Panc1 (cell line): Measurements from ENCODE around the gene INPP5A. TPM values are rescaled to one million over a fixed set of nuclear protein-coding genes. Genes with fewer than 3 reads are reported as not detected.

Experiments used
- ATAC-seq: fragments of 200-7000 bp; cut with Tn5 transposase; 2 replicates; pipeline ENCODE4 v1.9.1; 2020; ENCODE audit warnings: mild to moderate bottlenecking, moderate library complexity
- BruUV-seq: library from RNA; stranded (reverse); fragments of 400-500 nt; replicated peaks from 2 replicates; lab custom pipeline; 2021; lab: Mats Ljungman, UMichigan
- CTCF ChIA-PET: fragments of 300-600 bp; sonication (Branson Sonifier 250); formaldehyde crosslinking; loops from one replicate; lab custom pipeline; 2022; ENCODE audit warnings: antibody characterized with exemption; lab: Charles Lee
- POLR2A ChIA-PET: fragments of 300-600 bp; sonication (Branson Sonifier 250); formaldehyde crosslinking; loops from one replicate; lab custom pipeline; 2022; ENCODE audit warnings: antibody characterized with exemption; lab: Charles Lee
- DNase-seq: peaks from one replicate; pipeline ENCODE4 v3.0.0-alpha.2; 2010; ENCODE audit warnings: low read depth, low spot score
- H3K27ac ChIP-seq: 2 replicates; pipeline ENCODE4 v1.5.1; 2011; ENCODE audit warnings: mild to moderate bottlenecking, low read length, inconsistent platforms
- H3K27me3 ChIP-seq: fragments of 200-500 bp; sonication (Bioruptor generic); 2 replicates; pipeline ENCODE4 v1.6.0; 2014; ENCODE audit warnings: low read length, inconsistent platforms; ENCODE audit not compliant: control insufficient read depth, insufficient read depth
- H3K36me3 ChIP-seq: fragments of 200-500 bp; sonication (Bioruptor generic); 2 replicates; pipeline ENCODE4 v1.5.1; 2014; ENCODE audit warnings: inconsistent platforms, mild to moderate bottlenecking, low read length, moderate library complexity; ENCODE audit not compliant: control insufficient read depth, insufficient read depth
- H3K4me1 ChIP-seq: 2 replicates; pipeline ENCODE4 v1.5.1; 2011; ENCODE audit warnings: inconsistent platforms, mild to moderate bottlenecking, low read length, moderate library complexity; ENCODE audit not compliant: control insufficient read depth, insufficient read depth
- H3K4me3 ChIP-seq, 2 experiments: 2 replicates each; pipeline ENCODE4 v1.5.1; 2011 to 2012; ENCODE audit warnings: low read depth in 2 of 2, low read length in 2 of 2, mild to moderate bottlenecking in 2 of 2, inconsistent platforms in 1 of 2, moderate library complexity in 1 of 2
- H3K9me3 ChIP-seq: fragments of 200-500 bp; sonication (Bioruptor generic); 2 replicates; pipeline ENCODE4 v1.5.1; 2014; ENCODE audit warnings: low read depth, mild to moderate bottlenecking, inconsistent platforms, low read length, moderate library complexity; ENCODE audit not compliant: control insufficient read depth, insufficient read depth
- CTCF ChIP-seq: fragments of 450-650 bp; IDR thresholded peaks from 2 replicates; pipeline ENCODE4 v1.5.1; 2017; ENCODE audit warnings: mild to moderate bottlenecking
- POLR2AphosphoS5 ChIP-seq: IDR thresholded peaks from 2 replicates; pipeline ENCODE4 v1.6.1; 2012; ENCODE audit warnings: mild to moderate bottlenecking, low read depth, low read length, moderate library complexity
- REST ChIP-seq, 2 experiments: IDR thresholded peaks; 2 replicates each; pipeline ENCODE4 v1.6.1; 2011 to 2012; ENCODE audit warnings: low read depth in 2 of 2, control low read depth in 1 of 2, low read length in 1 of 2, mild to moderate bottlenecking in 1 of 2, moderate library complexity in 1 of 2; ENCODE audit not compliant: insufficient read depth in 1 of 2
- SIN3A ChIP-seq: IDR thresholded peaks from 2 replicates; pipeline ENCODE4 v1.6.1; 2012; ENCODE audit warnings: low read depth, mild to moderate bottlenecking, low read length, moderate library complexity, borderline replicate concordance; ENCODE audit not compliant: insufficient read depth
- TCF7L2 ChIP-seq: IDR thresholded peaks from 2 replicates; pipeline ENCODE4 v1.6.1; 2011; ENCODE audit warnings: mild to moderate bottlenecking, low read depth, low read length, inconsistent platforms
- in situ Hi-C: cut with HindIII; loops from 2 replicates; pipeline ENCODE4 v1.10.0; 2016; ENCODE audit warnings: low sequenced_read_pairs, low pct_unique_long_range_greater_than_20kb
- intact Hi-C: fragments of 100-400 bp; cut with micrococcal nuclease; formaldehyde crosslinking; loops from one replicate; pipeline ENCODE4 v1.10.0; 2022; ENCODE audit not compliant: unreplicated experiment
- total RNA-seq: library from RNA; stranded (reverse); gene quantifications from one replicate; pipeline ENCODE4 v1.2.1, GENCODE V29; 2021; ENCODE audit not compliant: unreplicated experiment

INPP5A gene
- total RNA-seq, 1 experiment from 2014 or later = 60.0 TPM

GRCh38 chr10:132726194-132726593, 188.6 kb downstream of the INPP5A start:
- TF ChIP-seq POLR2AphosphoS5 = no peak
- TF ChIP-seq REST (IDR thresholded peaks at IDR 0.05; ENCODE audit: insufficient read depth in 1 of 2, low read depth in 2 of 2, low read length in 1 of 2) = no peak
- TF ChIP-seq CTCF = no peak
- TF ChIP-seq SIN3A = no peak
- TF ChIP-seq TCF7L2 = no peak
- Histone ChIP-seq H3K4me3 (no peak overlapping the region), H3K27me3 (no peaks in the 10 kb centered on the region), H3K9me3 (no peaks in the 10 kb centered on the region), H3K4me1 (no peaks in the 10 kb centered on the region), H3K36me3 (no peaks in the 10 kb centered on the region), H3K27ac (no peak overlapping the region)
- ChIA-PET POLR2A (no interaction called here), CTCF (no interaction called here)
- in situ Hi-C loops = no loop called here
- intact Hi-C loops = no loop called here
- no peak for ATAC-seq
- DNase-seq = no peak
- no TSS peak for BruUV-seq

GRCh38 chr10:132726951-132727350, 189.4 kb downstream of the INPP5A start:
- no peaks in the 10 kb centered on the region for H3K27me3 ChIP-seq
- no peak for ATAC-seq
- ChIA-PET POLR2A (no interaction called here), CTCF (no interaction called here)
- H3K36me3 ChIP-seq = no peaks in the 10 kb centered on the region
- in situ Hi-C loops = no loop called here
- no peaks in the 10 kb centered on the region for H3K9me3 ChIP-seq
- H3K27ac ChIP-seq = no peak overlapping the region
- no peak overlapping the region for H3K4me3 ChIP-seq
- DNase-seq = no peak
- H3K4me1 ChIP-seq = no peaks in the 10 kb centered on the region
- intact Hi-C loops = no loop called here
- TF ChIP-seq TCF7L2 (no peak), CTCF (no peak)
- BruUV-seq = no TSS peak

- no TSS peak for BruUV-seq
- in situ Hi-C loops = no loop called here
- H3K27me3 ChIP-seq = no peaks in the 10 kb centered on the region
- CTCF ChIA-PET = no interaction called here
- TF ChIP-seq TCF7L2 (no peak), POLR2AphosphoS5 (no peak), SIN3A (no peak)
- H3K36me3 ChIP-seq = no peaks in the 10 kb centered on the region
- POLR2A ChIA-PET = no interaction called here
- no peak overlapping the region for H3K4me3 ChIP-seq
- DNase-seq (no peak), ATAC-seq (no peak)
- intact Hi-C loops = no loop called here
- no peaks in the 10 kb centered on the region for H3K4me1 ChIP-seq
- H3K9me3 ChIP-seq = no peaks in the 10 kb centered on the region
- no peak overlapping the region for H3K27ac ChIP-seq
Measured at GRCh38 chr10:132727411-132727810, 189.8 kb downstream of the INPP5A start.
